Suppressor macrophage (primary cell): ENCODE results near the gene TMEM259.

Experiments used
- DNase-seq, 4 experiments: peaks; one replicate each; pipeline ENCODE4 v3.0.0-alpha.2; 2020 to 2022

TMEM259 gene

GRCh38 chr19:960020-960419, 60.9 kb downstream of the TMEM259 start:
- DNase-seq, result no peak
